Posterior vena cava (tissue), 2 donors: Measurements from ENCODE around the gene AGPAT2. TPM values are rescaled to one million over a fixed set of nuclear protein-coding genes. Genes with fewer than 3 reads are reported as not detected.
"Not testable (repeated sequence)": the region's sequence is repeated elsewhere in the genome, so short reads cannot be mapped to it uniquely, and the experiment has no call there.

Experiments used
- DNase-seq: peaks from one replicate; pipeline ENCODE4 v3.0.0-alpha.2; 2020; ENCODE audit warnings: low spot score
- intact Hi-C, 2 donors: fragments of 100-400 bp; cut with DNase I; formaldehyde crosslinking; loops; one replicate each; pipeline versions ENCODE4 v1.14.1 to v1.14.2; 2022 to 2023
- total RNA-seq, 2 donors: library from RNA; stranded (reverse); fragmentation: NEBNext Ultra II Directional; extraction: Animal tissue kit (Norgen Biotek cat#: 25700); gene quantifications; one replicate each; pipeline ENCODE4 v1.2.1, GENCODE V29; 2021
- donor health status: DM: yes; HTN: yes; CAD: no.
- donor health status: DM: yes; HTN: yes; CAD: no.

Gene AGPAT2
- total RNA-seq, 2 donors from 2014 or later = 27.1 to 28.8 TPM

DNA sequence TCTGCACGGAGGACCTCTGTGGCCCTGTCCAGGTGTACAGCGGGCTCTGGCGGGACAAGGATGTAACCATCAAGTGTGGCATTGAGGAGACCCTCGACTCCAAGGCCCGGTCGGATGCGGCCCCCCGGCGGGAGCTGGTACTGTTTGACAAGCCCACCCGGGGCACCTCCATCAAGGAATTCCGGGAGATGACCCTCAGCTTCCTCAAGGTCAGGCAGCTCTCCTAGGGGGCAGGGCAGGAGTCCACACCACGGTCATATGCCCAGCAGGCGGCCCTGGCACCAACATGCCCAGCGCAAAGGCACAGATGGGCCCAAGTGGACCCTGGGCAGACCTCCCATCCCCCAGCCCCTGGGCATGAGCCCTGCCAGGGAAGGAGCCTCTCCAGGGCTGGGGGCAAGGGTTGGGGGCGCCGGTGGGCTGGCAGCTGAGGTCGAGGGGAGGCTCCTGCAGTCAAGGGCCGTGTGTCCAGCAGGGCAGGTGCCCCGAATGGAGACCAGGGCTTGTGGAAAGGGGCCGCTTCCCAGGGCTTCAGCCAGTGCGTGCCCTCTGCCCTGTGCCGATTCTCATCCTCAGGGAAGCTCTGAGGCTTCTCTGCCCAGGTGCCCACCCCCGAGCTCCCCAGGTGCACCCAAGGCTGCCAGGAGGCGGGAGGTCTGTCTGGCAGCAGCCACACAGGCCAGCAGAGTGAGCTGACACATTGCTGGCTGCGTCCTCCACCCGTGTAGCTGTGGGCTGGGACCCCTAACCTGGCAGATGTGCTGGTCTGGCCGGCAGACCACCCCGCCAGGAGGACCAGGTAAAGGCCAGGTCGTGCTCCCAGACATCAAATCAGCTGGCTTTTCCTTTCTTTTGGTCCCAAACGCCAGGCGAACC is 35.1 kb upstream of the AGPAT2 start:
- intact Hi-C loops = no loop called here
- peak; percentile 73 for DNase-seq

DNA sequence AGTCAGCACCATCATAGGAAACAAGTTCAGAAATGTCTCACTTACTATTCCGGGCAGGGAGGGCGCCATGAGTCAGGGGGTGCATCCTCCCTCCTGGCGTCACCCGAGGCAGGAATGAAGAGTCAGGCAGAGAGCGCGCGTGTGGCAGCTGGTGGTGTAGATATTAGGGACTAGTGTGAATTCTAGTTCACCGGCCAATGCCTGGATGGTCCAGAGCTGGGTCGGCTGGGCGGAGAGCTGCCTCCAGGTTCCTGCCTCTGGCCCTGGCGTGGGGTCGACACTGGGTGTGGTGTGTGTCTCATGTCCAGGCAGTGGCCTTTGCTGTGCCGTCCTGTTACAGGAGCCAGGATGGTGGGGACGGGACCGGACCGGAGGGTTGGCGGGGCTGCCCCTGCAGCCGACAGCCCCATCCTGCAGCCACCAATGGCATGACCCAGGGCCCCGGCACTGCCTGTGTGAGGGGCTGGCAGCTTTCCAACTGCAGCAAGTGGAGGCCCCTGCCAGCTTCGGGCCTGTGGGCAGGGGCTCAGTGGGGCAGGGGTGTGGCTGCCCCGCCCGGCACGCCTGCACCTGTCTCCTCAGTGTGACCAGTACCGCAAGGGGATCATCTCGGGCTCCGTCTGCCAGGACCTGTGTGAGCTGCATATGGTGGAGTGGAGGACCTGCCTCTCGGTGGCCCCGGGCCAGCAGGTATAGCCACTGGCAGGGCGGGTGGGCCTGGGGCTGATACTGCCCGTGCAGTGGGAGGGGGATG is 34.3 kb upstream of the AGPAT2 start:
- peak; percentile 88 for DNase-seq
- intact Hi-C loops = no loop called here

DNA sequence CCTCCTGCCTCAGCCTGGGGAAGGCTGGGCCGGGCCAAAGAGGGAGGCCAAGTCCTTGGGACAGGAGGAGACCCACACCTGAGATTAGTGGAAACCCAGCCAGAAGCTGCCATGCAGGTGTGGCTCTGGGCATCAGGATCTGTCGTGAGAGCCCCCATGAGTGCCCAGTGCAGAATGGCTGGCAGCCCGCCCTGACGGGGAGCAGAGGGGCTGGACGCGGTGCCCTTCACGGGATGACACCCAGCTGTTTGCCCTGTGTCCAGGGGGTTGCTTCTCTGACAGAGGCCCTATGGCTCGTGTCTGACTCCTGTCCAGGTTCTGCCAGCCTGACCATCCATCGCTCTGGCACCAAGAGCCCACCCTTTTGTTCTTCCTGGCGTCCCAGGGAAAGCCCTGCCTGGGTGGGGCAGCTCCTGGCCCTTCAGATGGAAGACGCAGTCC is 33.7 kb upstream of the AGPAT2 start:
- intact Hi-C loops = no loop called here
- DNase-seq = no peak

DNA sequence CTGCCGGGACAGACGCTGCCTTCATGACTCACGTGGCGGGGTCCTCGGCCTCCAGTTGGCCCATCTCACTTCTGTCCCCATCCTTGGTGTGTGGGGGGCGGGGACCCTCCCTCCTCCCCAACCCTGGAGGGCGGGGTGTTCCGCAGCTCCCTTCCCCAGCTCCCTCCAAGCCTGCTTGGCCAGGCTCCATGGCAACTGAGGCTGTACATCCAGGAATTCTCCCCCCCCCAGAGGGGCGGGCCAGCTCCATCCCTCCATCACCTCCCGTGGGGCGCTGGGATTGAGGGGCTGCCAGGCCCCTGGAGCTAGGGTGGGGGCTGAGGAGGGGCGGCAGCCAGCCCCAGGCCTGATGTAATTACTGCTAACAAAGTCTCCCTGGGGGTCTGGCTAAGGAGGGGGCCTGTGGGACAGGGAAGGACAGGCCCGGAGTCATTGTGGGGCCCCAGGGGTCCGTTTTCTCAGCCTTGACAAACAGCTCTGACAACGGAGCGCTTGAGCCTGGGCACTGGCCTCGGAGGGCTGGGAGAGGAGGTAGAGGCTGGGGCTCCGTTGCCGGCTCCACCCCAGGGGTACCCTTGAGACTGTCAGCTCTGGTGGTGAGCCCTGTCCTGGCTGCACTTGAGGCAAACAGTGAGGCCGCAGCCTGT is 33.1 kb upstream of the AGPAT2 start:
- DNase-seq = peak; percentile 87
- intact Hi-C loops = no loop called here

- DNase-seq = peak; percentile 84
- intact Hi-C loops = no loop called here
Measured at GRCh38 chr9:136719195-136719880, 32.1 kb upstream of the AGPAT2 start.

- DNase-seq = peak; percentile 73
- intact Hi-C loops = no loop called here
Measured at GRCh38 chr9:136718345-136719194, 31.3 kb upstream of the AGPAT2 start.

GRCh38 chr9:136717399-136717798 is 30.1 kb upstream of the AGPAT2 start:
- peak; percentile 74 for DNase-seq
- intact Hi-C loops = no loop called here

DNA sequence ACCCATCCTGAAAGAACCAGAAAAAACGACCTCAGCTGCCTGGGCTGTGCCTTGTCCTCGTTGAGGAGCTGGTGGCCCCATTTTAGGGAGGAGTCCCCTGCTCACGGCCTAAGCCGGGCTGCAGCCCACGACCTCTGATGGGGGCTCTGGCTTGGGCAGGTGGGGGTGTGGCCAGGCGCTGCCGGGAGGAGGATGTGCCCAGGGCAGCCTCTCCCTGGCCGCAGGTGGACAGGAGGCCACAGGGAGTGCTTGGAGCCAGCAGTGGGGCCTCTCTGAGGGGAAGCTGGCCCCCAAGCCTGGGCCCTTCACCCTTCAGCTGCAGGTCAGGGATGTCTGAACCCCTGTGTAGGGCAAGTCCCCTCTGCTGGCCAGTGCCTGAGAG is 27.6 kb upstream of the AGPAT2 start:
- intact Hi-C loops = no loop called here
- DNase-seq = no peak

- DNase-seq = no peak
- intact Hi-C loops = no loop called here
Measured at GRCh38 chr9:136714096-136714892, 27.0 kb upstream of the AGPAT2 start.

- no peak for DNase-seq
- intact Hi-C loops = no loop called here
Measured at GRCh38 chr9:136713550-136713949, 26.3 kb upstream of the AGPAT2 start.

GRCh38 chr9:136712690-136713544 is 25.7 kb upstream of the AGPAT2 start:
- no peak for DNase-seq
- intact Hi-C loops = no loop called here

- intact Hi-C loops = no loop called here
- DNase-seq = no peak
Measured at GRCh38 chr9:136711751-136712689, 24.8 kb upstream of the AGPAT2 start, which contains the start of gene DIPK1B. Gene DIPK1B, plus strand, starts transcription at chr9:136712572. Its CDS starts 94 bp downstream, at chr9:136712666.

GRCh38 chr9:136711219-136711648 is 24.0 kb upstream of the AGPAT2 start:
- DNase-seq, intact Hi-C loops: not testable (repeated sequence)

GRCh38 chr9:136710543-136710942 is 23.3 kb upstream of the AGPAT2 start:
- intact Hi-C loops = no loop called here
- no peak for DNase-seq

GRCh38 chr9:136709454-136710109 is 22.3 kb upstream of the AGPAT2 start:
- DNase-seq = no peak
- intact Hi-C loops = no loop called here
